ENCODE data around the gene JAG2.

Gene JAG2

DNA sequence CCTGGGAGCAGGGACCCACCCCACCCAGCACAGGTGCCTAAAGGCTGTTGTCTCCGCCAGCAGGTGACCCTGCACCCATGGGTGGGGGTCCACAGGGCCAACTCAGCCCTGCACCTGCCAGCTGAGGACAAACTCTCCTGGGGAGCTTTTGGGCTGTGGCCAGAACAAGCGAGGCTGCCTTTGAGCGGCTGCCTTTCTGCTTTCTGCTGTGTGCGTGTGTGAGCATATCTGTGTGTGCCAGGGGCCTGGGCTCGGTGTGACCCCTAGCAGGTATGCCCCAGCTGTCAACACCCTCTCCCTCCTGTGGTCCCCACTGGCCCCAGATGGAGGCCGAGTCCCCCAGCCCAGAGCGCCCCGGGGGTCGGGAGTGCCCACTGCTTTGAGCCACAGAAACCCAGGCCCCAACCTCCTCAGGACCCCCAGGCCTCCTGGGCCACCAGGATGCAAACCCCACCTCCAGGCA, 77.5 kb downstream of the JAG2 start:
- DNase-seq (ENCODE audit: low spot score) = no peak

All from Ammon's horn (tissue), 1 donor.